Measurements from ENCODE around the gene PODXL. TPM values are rescaled to one million over a fixed set of nuclear protein-coding genes. Genes with fewer than 3 reads are reported as not detected.

The PODXL gene
- total RNA-seq, 4 donors from 2014 or later: 13.2 to 40.2 (median 26.6) TPM

- ATAC-seq: no peak
- no peak for TF ChIP-seq EP300 (IDR thresholded peaks at IDR 0.05)
- no peak for TF ChIP-seq POLR2AphosphoS5 (IDR thresholded peaks at IDR 0.05)
- TF ChIP-seq CTCF (IDR thresholded peaks at IDR 0.05): no peak
- TF ChIP-seq POLR2A (IDR thresholded peaks at IDR 0.05): no peak
- peaks cover 0 to 22% (median 0%) of the 10 kb centered on the region in 3 donors for H3K4me1 ChIP-seq
- peaks cover 0 to 35% of the 10 kb centered on the region in 2 donors for H3K36me3 ChIP-seq
- H3K27ac ChIP-seq: no peak overlapping the region
- H3K9me3 ChIP-seq: no peaks in the 10 kb centered on the region
- H3K4me3 ChIP-seq: no peak overlapping the region
- no peaks in the 10 kb centered on the region for H3K27me3 ChIP-seq
- 92 to 100% methylated on average over 2 of the region's 2 CpGs for WGBS, 2 donors (ENCODE audit: low coverage in 1 of 2)
These were observed 73.6 kb downstream of the PODXL start for GRCh38 chr7:131482800-131483199.

- H3K4me3 ChIP-seq: no peak overlapping the region
- H3K4me1 ChIP-seq: peaks cover 0 to 11% (median 0%) of the 10 kb centered on the region in 3 donors
- H3K27ac ChIP-seq: no peak overlapping the region
- 74 to 87% methylated on average over 3 to 4 of the region's 4 CpGs for WGBS, 2 donors (ENCODE audit: low coverage in 1 of 2)
- peaks cover 0 to 34% of the 10 kb centered on the region in 2 donors for H3K36me3 ChIP-seq
- no peaks in the 10 kb centered on the region for H3K27me3 ChIP-seq
- ATAC-seq: no peak
- H3K9me3 ChIP-seq: no peaks in the 10 kb centered on the region
- TF ChIP-seq CTCF (IDR thresholded peaks at IDR 0.05): no peak
- no peak for TF ChIP-seq POLR2AphosphoS5 (IDR thresholded peaks at IDR 0.05)
- no peak for TF ChIP-seq EP300 (IDR thresholded peaks at IDR 0.05)
- TF ChIP-seq POLR2A (IDR thresholded peaks at IDR 0.05): no peak
These were observed 75.8 kb downstream of the PODXL start for GRCh38 chr7:131480384-131481315.

- ATAC-seq: no peak
- no peak overlapping the region for H3K4me3 ChIP-seq
- no peak overlapping the region for H3K27ac ChIP-seq
- no peaks in the 10 kb centered on the region for H3K27me3 ChIP-seq
- H3K9me3 ChIP-seq: no peaks in the 10 kb centered on the region
- peaks cover 0 to 7% (median 0%) of the 10 kb centered on the region in 3 donors for H3K4me1 ChIP-seq
- H3K36me3 ChIP-seq: peaks cover 0 to 55% of the 10 kb centered on the region in 2 donors
- TF ChIP-seq POLR2AphosphoS5 (IDR thresholded peaks at IDR 0.05) (no peak), POLR2A (IDR thresholded peaks at IDR 0.05) (no peak), CTCF (IDR thresholded peaks at IDR 0.05) (no peak), EP300 (IDR thresholded peaks at IDR 0.05) (no peak)
- WGBS, 2 donors (ENCODE audit: low coverage in 1 of 2): 67 to 75% methylated on average over 2 of the region's 2 CpGs
These were observed 79.7 kb downstream of the PODXL start for GRCh38 chr7:131476740-131477139.

GRCh38 chr7:131471250-131472004, 85.0 kb downstream of the PODXL start:
- no peak for TF ChIP-seq POLR2AphosphoS5 (IDR thresholded peaks at IDR 0.05)
- TF ChIP-seq POLR2A (IDR thresholded peaks at IDR 0.05): no peak
- no peak for TF ChIP-seq EP300 (IDR thresholded peaks at IDR 0.05)
- 72 to 82% methylated on average over 2 to 4 of the region's 4 CpGs for WGBS, 2 donors (ENCODE audit: low coverage in 1 of 2)
- peaks cover 0 to 6% (median 0%) of the 10 kb centered on the region in 3 donors for H3K4me1 ChIP-seq
- peaks cover 6 to 80% of the 10 kb centered on the region in 2 donors for H3K36me3 ChIP-seq
- no peaks in the 10 kb centered on the region for H3K27me3 ChIP-seq
- no peak for ATAC-seq
- no peaks in the 10 kb centered on the region for H3K9me3 ChIP-seq
- H3K27ac ChIP-seq: no peak overlapping the region
- no peak overlapping the region for H3K4me3 ChIP-seq

- TF ChIP-seq CTCF (IDR thresholded peaks at IDR 0.05) (no peak), EP300 (IDR thresholded peaks at IDR 0.05) (no peak), POLR2AphosphoS5 (IDR thresholded peaks at IDR 0.05) (no peak), POLR2A (IDR thresholded peaks at IDR 0.05) (no peak)
- H3K27me3 ChIP-seq: no peaks in the 10 kb centered on the region
- no peaks in the 10 kb centered on the region for H3K9me3 ChIP-seq
- H3K36me3 ChIP-seq: peaks cover 13 to 96% of the 10 kb centered on the region in 2 donors
- no peak overlapping the region for H3K27ac ChIP-seq
- no peak for ATAC-seq
- H3K4me1 ChIP-seq: peaks cover 0 to 6% (median 0%) of the 10 kb centered on the region in 3 donors
- no peak overlapping the region for H3K4me3 ChIP-seq
- WGBS, 2 donors (ENCODE audit: low coverage in 1 of 2): 82 to 92% methylated on average over 2 to 5 of the region's 5 CpGs
These were observed 88.6 kb downstream of the PODXL start for GRCh38 chr7:131467788-131468187.

Measured in gastroesophageal sphincter (tissue), 4 donors.